ENCODE results near the gene SPAG16.

The SPAG16 gene

DNA sequence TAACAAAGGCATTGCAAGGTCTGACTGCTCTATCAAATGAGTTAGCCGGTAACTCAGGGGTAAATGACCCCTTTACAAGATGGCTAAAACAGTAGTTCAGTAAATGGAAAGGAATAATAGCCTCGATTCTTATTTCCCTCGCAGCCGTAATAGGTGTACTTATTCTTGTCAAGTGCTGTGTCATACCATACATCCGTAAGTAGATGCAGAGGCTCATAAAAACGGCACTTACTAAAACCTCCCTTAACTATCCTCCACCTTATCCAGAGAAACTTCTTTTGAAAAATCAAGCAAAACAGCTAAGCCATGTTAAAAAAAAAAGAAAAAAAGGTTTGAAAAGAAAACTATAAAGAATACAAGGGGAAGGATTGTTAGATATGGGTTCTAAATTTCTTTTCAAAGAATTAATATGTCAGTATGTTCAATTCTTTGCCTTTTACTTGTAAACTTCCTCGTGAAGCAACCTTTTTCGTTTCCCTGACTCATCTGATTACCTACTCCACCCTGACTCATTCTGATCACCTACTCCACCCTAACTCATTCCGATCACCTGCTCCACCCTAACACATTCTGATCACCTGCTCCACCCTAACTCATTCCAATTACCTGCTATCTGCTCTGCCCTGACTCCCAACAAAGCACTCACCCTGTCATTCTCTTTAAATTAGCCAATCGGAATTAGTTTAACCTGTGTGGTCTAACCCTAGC, 127.5 kb downstream of the SPAG16 start:
- DNase-seq = no peak

DNA sequence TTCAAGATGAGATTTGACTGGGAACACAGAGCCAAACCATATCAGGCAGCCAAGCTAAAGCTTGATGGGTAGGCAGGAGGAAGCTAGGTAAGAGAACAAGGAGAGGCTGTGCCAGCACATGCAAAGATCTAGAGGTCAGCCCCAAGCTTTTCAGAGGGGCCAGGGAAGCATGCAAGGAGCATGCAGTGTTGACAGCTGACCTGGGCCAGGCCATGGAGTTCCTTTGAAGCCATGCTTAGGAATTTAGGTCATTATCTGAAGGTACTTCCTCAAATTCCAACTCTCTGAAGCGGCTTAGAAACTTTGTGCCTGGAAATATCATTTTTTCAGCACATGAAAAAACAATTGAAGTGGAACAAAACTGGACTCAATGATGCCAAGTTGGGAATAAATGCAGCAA, 130.8 kb downstream of the SPAG16 start:
- no peak for DNase-seq

DNA sequence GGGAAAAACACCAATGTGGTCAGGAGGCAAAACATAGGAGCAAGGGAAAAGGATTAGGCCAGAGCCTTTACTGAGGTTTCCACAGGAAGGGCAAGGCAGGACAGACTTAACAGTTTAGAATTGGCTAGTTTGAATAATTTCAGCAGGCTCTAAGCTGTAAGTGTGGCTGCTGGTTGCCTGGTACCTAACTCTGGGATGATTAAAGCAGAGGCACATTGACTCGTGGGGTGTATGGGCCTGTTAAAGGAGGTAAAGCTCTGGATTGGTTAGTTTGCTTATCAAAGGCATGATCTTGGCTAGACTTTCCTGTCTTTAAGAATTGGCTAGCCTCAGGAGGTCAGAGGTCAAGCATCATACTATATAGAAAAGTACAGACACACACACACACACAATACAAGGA, 132.6 kb downstream of the SPAG16 start:
- no peak for DNase-seq

DNA sequence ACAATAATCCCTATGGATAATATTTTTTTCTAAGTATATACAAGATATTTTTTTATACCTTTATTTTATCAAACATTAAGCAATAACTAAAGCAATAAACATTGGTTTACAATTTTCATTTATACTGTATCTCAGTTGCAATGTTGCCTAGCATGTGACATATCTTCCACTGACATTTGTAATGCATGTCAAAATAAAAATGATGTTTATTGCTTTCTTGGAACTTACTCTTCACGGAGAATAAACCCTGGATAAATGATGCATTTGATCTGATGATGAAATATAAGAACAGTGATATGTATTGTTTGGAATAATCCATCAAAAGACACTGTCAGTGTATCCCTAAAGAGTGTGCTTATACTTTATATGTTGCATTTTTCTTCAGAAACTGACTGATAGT, 135.7 kb downstream of the SPAG16 start:
- DNase-seq = no peak

DNA sequence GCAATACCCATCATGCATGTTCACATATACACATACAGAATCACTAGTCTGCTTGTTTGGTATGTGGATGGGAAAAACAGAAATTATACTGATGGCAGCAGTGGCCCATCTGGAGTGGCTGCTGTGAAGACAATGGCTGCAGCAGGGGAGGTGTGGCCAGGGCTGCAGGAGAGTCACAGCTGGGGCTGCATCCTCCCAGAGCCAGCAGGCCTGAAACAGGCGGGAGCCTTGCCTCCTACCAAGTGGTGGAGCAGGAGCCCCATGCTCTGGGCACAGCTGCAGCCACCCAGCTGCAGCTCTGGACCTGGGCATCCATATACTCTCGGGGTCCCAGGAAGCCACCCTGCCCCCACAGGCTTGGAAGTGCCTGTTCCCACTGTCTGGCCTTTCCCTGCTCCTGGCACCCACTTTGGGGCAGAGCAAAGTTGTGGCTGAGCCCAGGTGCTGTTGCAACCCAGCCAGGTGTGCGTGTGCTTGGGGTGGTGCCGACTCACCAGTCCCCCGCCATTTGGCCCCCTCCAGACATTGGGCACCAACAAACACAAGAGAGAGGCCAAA, 136.6 kb downstream of the SPAG16 start:
- DNase-seq = no peak

DNA sequence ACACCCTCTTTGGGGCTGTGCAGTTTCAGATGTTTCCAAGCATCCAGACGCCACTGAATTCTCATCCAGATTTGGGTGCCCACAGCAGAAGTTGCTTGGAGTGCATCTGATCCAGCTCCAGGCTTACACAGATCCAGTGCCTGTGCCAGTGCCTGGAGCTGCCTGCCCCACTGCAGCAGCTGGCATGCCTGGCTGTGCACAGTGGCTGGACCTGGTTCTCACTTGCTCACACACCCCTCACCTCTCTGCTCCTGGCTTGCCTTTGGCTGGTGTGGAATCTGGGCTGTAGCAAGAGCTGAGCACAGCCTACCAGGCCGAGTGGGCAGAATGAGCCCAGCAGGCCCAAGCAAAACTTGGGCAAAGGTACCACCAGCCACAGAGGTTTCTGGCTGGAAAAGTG, 137.9 kb downstream of the SPAG16 start:
- DNase-seq = no peak

DNA sequence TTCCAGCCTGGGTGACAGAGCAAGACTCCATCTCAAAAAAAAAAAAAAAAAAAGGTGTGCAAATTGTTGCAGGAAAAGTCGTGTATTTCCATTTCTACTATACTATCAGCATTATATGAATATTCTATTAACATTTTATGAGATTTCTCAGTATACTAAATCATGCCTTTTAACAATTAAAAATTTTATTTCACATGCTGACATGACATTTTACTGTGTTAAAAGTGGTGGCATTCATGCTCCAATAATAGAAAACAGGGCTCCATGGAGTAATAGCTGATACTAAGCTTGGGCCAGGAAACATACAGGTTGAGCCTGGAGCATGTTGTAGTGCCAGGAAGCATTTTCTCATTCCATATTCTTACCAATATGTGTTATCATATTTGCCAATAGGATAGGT, 141.4 kb downstream of the SPAG16 start:
- DNase-seq = no peak

DNA sequence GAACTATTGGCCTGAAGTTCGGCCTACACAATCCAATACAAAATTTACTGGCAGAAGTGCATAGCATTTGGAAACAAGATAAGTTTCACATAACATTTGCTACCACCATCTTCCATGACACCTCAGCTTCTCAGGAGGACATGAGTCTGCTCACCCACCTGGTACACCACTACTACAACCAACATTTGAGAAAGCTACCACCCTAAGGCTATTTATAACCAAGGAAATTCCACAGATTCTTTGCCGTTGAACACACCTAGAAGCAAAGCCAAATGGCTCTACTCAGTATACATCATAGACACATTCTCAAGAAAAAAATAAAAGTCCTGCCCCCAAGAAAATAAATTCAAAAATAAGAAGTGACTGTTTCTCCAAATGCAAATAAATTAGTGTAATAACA, 145.3 kb downstream of the SPAG16 start:
- DNase-seq = no peak

DNA sequence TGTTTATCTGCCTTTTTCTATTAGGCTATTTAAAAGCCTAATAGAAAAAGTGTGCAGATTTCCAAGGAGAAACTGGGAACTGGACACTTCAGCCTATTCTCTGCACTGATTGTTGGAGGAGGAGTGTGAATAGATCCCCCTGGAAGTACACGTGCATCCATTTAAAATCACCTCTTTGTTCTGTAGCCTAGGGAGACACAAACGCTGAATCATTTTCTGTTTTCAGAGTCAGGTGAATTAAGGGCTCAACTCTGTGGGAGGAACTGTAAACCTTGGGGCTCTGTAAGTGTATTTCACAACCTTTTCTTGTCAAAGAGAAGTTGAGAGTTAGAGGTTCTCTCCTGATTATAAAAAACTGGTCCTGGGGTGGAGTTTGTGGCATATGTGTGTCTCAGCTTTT, 159.7 kb downstream of the SPAG16 start:
- DNase-seq = no peak

DNA sequence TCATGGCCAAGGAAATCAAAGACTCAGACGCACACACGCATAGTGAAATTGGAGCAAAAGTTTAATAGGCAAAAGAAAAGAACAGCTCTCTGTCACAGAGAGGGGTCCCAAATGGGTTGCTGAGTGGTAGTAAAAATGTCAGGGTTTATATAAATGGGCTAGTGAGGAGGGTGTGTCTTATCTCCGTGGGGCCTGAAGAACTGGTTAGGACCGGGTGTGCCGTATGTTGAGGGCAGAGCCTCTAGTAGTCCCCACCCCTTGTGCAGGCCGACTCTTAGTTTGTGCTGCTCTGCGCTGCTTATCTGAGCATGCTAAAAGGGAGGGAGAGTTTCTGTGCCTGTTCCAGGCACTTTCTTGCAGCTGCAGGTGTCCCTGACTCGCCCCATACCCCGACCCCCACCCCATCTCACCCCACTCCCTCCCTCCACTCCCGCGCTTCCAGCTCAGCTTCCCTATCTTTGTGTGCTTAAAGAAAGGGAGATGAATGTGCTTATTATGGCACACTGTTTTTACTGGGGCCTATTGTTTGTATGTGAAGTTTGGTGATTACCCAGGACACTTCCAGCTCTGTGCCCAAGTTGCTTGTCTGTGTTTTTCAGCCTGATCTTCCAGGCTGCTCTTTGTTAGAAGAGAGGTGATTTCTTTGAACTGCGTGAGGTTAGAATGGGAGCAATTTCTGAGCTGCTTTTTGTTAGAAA, 167.4 kb downstream of the SPAG16 start:
- DNase-seq = no peak

DNA sequence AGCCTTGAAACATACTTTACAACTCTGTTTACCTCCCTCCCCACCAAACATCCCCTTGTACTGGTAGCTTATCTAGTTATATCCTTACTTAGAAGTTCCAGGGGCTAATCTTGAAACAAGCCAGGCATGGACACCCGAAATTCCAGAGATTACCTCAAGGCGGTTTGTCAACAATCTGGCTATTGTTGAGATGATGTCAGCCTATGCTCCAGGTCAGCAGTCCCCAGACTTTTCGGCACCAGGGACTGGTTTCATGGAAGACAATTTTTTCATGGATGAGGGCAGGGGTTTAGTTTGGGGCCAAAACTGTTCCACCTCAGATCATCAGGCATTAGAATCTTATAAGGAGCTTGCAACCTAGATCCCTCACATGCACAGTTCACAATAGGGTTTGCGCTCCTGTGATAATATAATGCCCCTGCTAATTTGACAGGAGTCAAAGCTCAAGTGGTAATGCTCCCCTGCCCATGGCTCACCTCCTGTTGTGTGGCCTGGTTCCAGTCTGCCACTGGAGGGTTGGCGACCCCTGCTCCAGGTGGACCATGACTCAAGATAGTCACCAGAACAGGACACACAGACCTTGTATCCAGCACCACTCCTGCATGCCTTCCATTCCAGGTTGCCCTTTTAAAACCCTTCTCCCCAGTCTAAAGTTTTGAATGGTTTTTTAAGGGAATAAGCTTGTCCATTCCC, 171.2 kb downstream of the SPAG16 start:
- DNase-seq = no peak

DNA sequence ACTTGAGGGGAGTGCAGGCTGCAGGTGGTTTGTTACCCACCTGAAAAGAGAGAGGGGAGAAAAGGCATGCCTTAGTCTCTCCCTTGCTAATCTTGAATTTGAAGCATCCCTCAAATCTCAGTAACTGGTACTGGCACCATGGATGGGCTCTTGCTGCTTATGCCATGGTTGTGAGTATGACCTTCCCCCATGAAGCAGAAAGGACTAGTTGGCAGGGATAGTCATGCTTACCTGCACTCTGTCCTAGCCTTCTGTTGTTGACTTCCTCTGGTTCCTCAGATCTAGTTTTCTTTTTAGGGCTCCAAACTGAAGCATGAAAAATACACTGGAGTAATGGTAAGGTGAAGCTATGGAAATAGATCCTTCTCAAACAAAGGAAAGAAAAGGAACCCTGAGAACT, 191.2 kb downstream of the SPAG16 start:
- no peak for DNase-seq

DNA sequence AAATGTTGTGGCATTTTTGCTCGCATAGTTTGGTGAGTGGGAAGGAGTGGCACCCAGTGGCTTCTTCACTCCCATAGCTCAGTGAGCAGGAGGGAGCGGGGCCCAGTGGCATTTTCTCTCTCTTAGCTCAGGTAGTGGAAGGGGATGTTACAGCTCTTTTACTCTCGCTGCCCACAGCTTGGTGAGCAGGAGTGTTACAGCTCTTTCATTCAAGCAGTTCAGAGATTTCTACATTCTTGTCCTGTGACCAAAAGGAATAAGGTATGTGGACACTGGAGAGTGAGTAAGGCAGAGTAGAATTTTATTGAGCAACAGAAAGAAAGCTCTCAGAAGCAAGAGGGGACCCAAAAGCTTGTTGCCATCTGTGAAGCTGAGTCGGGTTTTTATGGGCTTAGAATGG, 192.4 kb downstream of the SPAG16 start:
- DNase-seq = no peak

DNA sequence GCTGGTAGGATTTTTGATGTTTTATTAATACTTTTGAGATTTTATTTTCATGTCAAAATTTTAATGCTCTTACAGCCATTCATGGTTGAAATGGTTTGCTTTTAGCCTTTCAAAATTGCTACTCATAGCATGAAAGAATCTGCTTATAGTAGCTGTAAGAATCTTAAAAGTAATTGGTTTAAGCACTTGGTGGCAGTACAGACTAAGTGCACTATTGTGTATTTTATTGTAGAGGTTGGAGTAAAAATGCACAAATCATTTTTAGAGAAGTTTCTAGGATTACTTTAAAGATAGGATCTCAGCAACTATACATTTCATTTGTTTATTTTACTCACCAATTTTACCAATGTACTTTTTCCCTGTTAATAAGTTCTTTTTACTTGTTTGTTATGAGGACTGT, 205.8 kb downstream of the SPAG16 start:
- DNase-seq = no peak

DNA sequence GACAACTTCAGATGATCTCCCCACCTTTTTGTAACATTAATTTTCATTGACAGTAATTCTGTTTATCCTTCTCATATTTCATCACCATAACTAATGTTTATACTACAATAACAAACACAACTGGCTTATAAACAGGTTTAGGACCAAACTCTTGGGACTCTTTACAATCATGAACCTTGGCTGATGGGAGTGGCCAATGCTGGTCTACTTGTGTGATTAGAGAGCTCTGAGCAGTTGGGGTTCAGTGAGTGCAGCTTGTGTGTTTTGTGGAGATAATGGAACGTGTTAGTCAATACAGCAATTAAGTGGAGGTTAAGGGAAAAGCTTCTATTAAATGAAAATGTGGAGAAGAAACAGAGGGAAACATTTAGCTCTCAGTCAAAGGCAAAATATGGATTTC, 207.1 kb downstream of the SPAG16 start:
- no peak for DNase-seq

DNA sequence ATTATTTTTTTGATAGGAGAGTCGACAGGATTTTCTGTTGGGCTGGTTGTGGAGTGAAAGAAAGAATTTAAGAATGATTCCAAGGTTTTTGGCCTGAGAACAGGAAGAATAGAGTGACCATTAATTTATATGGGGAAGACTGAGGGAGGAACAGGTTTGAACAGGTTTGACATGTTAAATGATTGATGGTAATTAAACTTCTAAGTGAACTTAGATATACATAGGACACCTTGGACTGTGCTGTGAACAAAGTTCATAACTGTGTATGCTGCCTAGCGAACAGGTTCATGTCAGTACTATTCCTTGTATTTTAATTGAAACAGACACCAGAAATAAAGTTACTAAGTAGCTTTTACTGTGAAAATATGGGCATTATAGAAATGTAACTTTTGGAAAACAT, 212.0 kb downstream of the SPAG16 start:
- no peak for DNase-seq

DNA sequence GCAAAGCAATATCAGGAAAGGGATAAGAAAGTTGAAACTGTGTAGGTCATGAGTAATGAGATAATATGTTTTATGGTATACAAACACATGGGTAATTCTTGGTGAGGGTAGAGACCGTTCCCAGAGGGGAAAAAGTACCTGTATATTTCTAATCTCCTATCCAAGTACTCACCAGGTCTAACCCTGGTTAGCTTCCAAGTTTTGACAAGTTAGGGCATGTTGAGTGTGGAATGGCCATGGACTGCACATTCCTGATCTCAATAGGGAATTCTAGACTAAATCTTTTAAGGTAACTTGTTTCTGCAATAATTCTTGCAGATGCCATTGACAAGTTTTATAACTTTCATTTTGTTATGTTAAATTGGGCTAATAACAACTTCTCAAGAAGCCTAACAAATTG, 216.6 kb downstream of the SPAG16 start:
- DNase-seq = no peak

DNA sequence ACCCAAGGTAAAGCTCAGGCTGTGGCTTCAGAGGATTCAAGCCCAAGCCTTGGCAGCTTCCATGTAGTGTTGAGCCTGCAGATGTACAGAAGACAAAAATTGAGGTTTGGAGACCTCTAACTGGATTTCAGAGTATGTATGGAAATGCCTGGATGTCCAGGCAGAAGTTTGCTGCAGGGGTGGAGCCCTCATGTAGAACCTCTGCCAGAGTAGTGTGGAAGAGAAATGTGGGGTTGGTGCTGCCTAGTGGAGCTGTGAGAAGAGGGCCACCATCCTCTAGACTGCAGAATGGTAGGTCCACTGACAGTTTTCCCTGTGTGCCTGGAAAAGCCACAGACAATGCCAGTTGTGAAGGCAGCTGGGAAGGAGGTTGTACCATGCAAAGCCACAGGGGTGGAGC, 239.9 kb downstream of the SPAG16 start:
- no peak for DNase-seq

DNA sequence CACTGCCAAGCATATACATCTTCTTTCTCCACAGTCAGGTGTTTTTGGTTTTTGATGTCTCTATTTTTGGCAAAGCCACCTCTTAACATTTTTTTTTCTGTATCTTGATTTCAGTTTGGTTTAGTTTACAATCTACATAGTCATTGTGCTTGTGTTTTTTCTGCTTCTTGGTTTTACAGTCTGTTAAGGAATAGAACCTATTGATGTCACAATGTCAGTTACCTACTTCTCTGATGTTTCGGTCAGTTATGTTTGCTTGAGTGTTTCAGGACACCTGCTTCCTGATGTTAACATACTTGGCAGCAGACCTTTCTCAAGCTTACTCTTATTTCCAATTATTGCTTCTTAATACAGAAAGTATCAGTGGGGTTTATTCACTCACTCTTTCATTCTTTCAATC, 253.3 kb downstream of the SPAG16 start:
- DNase-seq = no peak

DNA sequence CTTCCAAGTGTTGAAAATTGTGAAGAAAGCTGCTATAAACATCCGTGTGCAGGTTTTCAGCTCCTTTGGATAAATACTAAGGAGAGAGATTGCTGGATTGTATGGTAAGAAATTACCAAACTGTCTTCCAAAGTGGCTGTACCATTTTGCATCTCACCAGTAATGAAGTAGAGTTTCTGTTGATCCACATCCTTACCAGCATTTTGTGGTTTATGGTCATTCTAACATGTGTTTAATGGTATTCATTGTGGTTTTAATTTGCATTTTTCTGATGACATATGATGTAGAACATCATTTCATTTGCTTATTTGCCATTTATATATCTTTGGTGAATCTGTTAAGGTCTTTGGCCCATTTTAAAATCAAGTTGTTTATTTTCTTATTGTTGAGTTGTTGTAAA, 260.7 kb downstream of the SPAG16 start:
- DNase-seq = no peak

DNA sequence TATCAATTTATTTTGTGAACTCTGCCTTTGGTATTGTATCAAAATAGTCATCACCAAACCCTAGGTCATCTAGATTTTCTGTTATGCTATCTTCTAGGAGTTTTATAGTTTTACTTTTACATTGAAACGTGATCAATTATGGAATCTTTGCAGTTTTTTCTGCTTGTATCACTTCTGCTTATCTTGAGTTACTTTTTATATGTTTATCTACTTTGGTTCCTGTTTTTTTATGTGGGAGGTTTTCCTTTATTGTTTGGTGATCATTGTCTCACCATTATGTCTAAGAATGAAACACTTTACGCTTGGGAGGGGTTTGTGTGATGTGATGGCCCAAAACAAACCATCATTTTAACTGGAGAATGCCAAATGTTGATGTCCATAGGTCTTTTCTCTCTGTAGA, 261.2 kb downstream of the SPAG16 start:
- DNase-seq = no peak

DNA sequence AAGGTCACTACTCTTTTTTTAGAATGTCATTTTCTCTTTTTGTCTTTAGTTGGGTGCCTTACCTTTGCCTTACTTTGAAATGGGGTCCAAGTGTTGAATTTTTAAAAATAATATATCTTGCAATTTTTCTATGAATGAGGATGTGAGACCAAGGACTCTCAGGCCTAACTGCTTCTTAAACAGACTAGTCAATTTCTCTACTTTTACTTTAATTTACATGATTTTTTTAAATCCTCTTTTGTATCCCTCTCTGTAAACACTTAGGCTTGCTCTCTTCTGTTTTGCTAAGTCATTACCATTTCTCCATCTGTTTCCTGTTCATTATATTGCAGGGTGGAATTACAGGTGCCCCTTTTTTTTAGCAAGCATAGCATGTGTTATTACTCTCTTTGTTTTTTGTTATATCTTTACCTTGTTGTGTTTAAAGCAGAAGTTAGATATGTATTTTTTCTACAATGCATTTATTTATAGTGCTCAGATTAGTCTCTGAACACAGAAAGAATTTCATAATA, 261.8 kb downstream of the SPAG16 start:
- DNase-seq = no peak

DNA sequence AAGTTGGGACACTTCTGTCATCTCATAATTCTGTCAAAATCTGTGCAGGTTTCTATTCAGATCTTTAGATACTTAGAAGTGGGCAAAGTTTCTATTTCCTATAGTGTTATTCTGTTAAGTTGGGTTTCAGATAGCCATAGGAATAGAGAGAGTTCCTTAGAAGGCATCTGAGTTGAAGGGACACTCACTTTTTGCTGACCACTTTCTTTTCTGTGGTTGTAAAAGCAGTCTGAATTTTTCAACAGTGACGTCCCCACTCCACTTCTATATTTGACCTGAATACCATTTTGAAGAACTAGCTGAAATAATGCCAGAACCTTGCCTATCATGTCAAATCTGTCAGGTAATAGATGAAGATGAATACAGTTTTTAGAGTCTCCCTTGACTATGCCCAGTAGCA, 267.3 kb downstream of the SPAG16 start:
- DNase-seq = no peak

DNA sequence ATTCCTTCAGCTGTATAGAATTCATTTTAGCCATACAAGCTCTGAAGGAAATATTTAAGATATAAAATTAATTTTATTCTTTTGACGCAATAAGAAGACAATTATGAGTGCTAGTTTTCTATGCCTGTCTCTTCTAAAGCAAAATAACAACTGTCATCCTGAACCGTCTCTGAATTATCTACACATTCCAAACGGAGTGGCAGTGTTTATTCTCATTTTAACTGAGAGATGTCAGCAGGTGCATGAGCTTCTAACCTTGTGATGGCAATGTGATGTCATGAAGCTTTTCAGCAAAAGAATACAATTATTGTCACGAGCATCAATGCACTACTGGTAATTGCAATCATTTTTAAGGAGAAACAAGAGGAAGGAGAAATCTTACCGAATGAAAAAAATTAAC, 274.8 kb downstream of the SPAG16 start:
- no peak for DNase-seq
